ENCODE measurements around the gene CBY3.
"Not testable (repeated sequence)": the region's sequence is repeated elsewhere in the genome, so short reads cannot be mapped to it uniquely, and the experiment has no call there.

CBY3 gene

GRCh38 chr5:179633501-179634369 lies 47.1 kb downstream of the CBY3 start:
- in situ Hi-C loops (cut with MboI; ENCODE audit: low pct_unique_long_range_greater_than_20kb, low sequenced_read_pairs); DNase-seq: not testable (repeated sequence)

Data from KBM-7 (cell line).